ENCODE data around the gene NR1H3.

DNA sequence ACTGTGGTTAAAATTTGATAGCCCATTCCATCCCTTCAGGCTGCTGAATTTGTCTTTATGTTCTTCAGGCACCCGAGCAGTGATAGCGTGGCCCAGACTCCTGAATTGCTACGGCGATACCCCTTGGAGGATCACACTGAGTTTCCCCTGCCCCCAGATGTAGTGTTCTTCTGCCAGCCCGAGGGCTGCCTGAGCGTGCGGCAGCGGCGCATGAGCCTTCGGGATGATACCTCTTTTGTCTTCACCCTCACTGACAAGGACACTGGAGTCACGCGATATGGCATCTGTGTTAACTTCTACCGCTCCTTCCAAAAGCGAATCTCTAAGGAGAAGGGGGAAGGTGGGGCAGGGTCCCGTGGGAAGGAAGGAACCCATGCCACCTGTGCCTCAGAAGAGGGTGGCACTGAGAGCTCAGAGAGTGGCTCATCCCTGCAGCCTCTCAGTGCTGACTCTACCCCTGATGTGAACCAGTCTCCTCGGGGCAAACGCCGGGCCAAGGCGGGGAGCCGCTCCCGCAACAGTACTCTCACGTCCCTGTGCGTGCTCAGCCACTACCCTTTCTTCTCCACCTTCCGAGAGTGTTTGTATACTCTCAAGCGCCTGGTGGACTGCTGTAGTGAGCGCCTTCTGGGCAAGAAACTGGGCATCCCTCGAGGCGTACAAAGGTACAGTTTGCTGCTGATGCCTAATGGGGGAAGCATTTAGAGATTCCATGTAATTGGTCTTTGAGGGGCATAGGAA is 16.9 kb downstream of the NR1H3 start:
- TF ChIP-seq, protein P1, sequence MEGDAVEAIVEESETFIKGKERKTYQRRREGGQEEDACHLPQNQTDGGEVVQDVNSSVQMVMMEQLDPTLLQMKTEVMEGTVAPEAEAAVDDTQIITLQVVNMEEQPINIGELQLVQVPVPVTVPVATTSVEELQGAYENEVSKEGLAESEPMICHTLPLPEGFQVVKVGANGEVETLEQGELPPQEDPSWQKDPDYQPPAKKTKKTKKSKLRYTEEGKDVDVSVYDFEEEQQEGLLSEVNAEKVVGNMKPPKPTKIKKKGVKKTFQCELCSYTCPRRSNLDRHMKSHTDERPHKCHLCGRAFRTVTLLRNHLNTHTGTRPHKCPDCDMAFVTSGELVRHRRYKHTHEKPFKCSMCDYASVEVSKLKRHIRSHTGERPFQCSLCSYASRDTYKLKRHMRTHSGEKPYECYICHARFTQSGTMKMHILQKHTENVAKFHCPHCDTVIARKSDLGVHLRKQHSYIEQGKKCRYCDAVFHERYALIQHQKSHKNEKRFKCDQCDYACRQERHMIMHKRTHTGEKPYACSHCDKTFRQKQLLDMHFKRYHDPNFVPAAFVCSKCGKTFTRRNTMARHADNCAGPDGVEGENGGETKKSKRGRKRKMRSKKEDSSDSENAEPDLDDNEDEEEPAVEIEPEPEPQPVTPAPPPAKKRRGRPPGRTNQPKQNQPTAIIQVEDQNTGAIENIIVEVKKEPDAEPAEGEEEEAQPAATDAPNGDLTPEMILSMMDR (IDR thresholded peaks at IDR 0.05): no peak
- TF ChIP-seq POLR2AphosphoS5 (IDR thresholded peaks at IDR 0.05) (no peak), POLR2A (IDR thresholded peaks at IDR 0.05) (no peak), EP300 (IDR thresholded peaks at IDR 0.05) (no peak)

Data from upper lobe of left lung (tissue), 4 donors.